Activated CD8-positive, alpha-beta T cell treated with anti-CD3 and anti-CD28 coated beads for 36 hours (primary cell): ENCODE measurements around the gene GPSM3. TPM values are rescaled to one million over a fixed set of nuclear protein-coding genes. Genes with fewer than 3 reads are reported as not detected.

Experiments
- ATAC-seq: fragments of 200-7000 bp; cut with Tn5 transposase; one replicate; pipeline ENCODE4 v1.10.0; 2021; ENCODE audit warnings: mild to moderate bottlenecking, moderate library complexity
- CTCF ChIA-PET: fragments of 350-600 bp; sonication (Branson Sonifier 250); formaldehyde crosslinking; loops from one replicate; lab custom pipeline; 2021; ENCODE audit warnings: antibody characterized with exemption; lab: Charles Lee
- POLR2A ChIA-PET: fragments of 350-600 bp; sonication (Branson Sonifier 250); formaldehyde crosslinking; loops from one replicate; lab custom pipeline; 2021; ENCODE audit warnings: antibody characterized with exemption; lab: Charles Lee
- DNase-seq: peaks from one replicate; pipeline ENCODE4 v3.0.0-alpha.2; 2020
- H3K27ac Mint-ChIP-seq: one replicate; pipeline ENCODE4 v1.8.0; 2021; ENCODE audit warnings: mild to moderate bottlenecking, mixed read lengths
- H3K27me3 Mint-ChIP-seq: one replicate; pipeline ENCODE4 v1.8.0; 2021; ENCODE audit warnings: mixed read lengths
- H3K36me3 Mint-ChIP-seq: one replicate; pipeline ENCODE4 v1.8.0; 2021; ENCODE audit warnings: low read depth, mixed read lengths
- H3K4me1 Mint-ChIP-seq: one replicate; pipeline ENCODE4 v1.8.0; 2021; ENCODE audit warnings: low read depth, mixed read lengths
- H3K4me3 Mint-ChIP-seq: one replicate; pipeline ENCODE4 v1.8.0; 2021; ENCODE audit warnings: mild to moderate bottlenecking, moderate library complexity, mixed read lengths
- H3K9me3 Mint-ChIP-seq: one replicate; pipeline ENCODE4 v1.8.0; 2021; ENCODE audit warnings: mixed read lengths
- CTCF ChIP-seq: fragments of 200-600 bp; IDR thresholded peaks from one replicate; pipeline ENCODE4 v1.8.0; 2022; ENCODE audit warnings: antibody characterized with exemption, mild to moderate bottlenecking
- intact Hi-C: fragments of 100-400 bp; cut with micrococcal nuclease; formaldehyde crosslinking; loops from one replicate; pipeline ENCODE4 v1.10.0; 2022
- total RNA-seq, 2 experiments: library from RNA; stranded (reverse); gene quantifications; one replicate each; pipeline ENCODE4 v1.2.3, GENCODE V29; 2021

GPSM3 gene
- total RNA-seq, 2 experiments from 2014 or later = 67.8 to 68.7 TPM

GRCh38 chr6:32156891-32157290, 35.6 kb downstream of the GPSM3 start:
- TF ChIP-seq CTCF = no peak
- ATAC-seq (no peak), DNase-seq (no peak)
- ChIA-PET POLR2A (interaction anchor here (0.5 kb wide), 1 partner anchor 569 kb away, joined by 3 read pairs; no protein-coding TSS in a partner anchor), CTCF (no interaction called here)
- H3K4me3 Mint-ChIP-seq = no peak overlapping the region
- no peaks in the 10 kb centered on the region for H3K9me3 Mint-ChIP-seq
- H3K27me3 Mint-ChIP-seq = no peaks in the 10 kb centered on the region
- no peak overlapping the region for H3K27ac Mint-ChIP-seq
- H3K4me1 Mint-ChIP-seq = peaks cover 26% of the 10 kb centered on the region
- intact Hi-C loops = loop anchor here (5.0 kb wide), 1 partner anchor 40 kb away; no protein-coding TSS in a partner anchor
- H3K36me3 Mint-ChIP-seq = peaks cover 16% of the 10 kb centered on the region

GRCh38 chr6:32154514-32155161, 37.8 kb downstream of the GPSM3 start:
- peak; percentile 70 for TF ChIP-seq CTCF
- peaks cover 10% of the 10 kb centered on the region for H3K27me3 Mint-ChIP-seq
- peaks cover 41% of the 10 kb centered on the region for H3K4me1 Mint-ChIP-seq
- peak; percentile 65 for ATAC-seq
- peak; percentile 81 for DNase-seq
- POLR2A ChIA-PET = interaction anchor here (0.7 to 0.9 kb wide), 4 partner anchors 11 to 35 kb away, joined by 3 to 4 read pairs (median 4); partner anchors contain the start of gene PBX2
- peak overlapping the region; percentile 85 for H3K4me3 Mint-ChIP-seq
- H3K9me3 Mint-ChIP-seq = no peaks in the 10 kb centered on the region
- intact Hi-C loops = loop anchor here (5.0 kb wide), 1 partner anchor 37 kb away; no protein-coding TSS in a partner anchor
- CTCF ChIA-PET = interaction anchor here (0.9 to 1.2 kb wide), 8 partner anchors 10 to 107 kb away, joined by 3 to 8 read pairs (median 3); partner anchors contain the start of genes ATF6B and EGFL8
- H3K36me3 Mint-ChIP-seq = peaks cover 15% of the 10 kb centered on the region
- H3K27ac Mint-ChIP-seq = peak overlapping the region; percentile 97

GRCh38 chr6:32153564-32154513, 38.6 kb downstream of the GPSM3 start, which contains the start of gene PPT2:
Gene PPT2 (plus strand): TSS chr6:32154141. CDS start chr6:32154595, 454 bp downstream.
- no peaks in the 10 kb centered on the region for H3K9me3 Mint-ChIP-seq
- intact Hi-C loops = no loop called here
- H3K4me3 Mint-ChIP-seq = peak within 1 kb of the TSS; percentile 85
- peak; percentile 95 for DNase-seq
- ChIA-PET POLR2A (interaction anchor here (0.9 kb wide), 1 partner anchor 12 kb away, joined by 3 read pairs; no protein-coding TSS in a partner anchor), CTCF (interaction anchor here (0.9 to 2.9 kb wide), 8 partner anchors 18 to 106 kb away, joined by 3 to 8 read pairs (median 3); partner anchors contain the start of genes ATF6B and FKBPL)
- peaks cover 45% of the 10 kb centered on the region for H3K4me1 Mint-ChIP-seq
- no peak for TF ChIP-seq CTCF
- peaks cover 13% of the 10 kb centered on the region for H3K27me3 Mint-ChIP-seq
- peak; percentile 84 for ATAC-seq
- H3K36me3 Mint-ChIP-seq = peaks cover 16% of the 10 kb centered on the region
- H3K27ac Mint-ChIP-seq = peak within 1 kb of the TSS; percentile 97

GRCh38 chr6:32152769-32153563, 39.5 kb downstream of the GPSM3 start:
- ChIA-PET CTCF (interaction anchor here (1.2 to 2.9 kb wide), 3 partner anchors 24 to 105 kb away, joined by 6 to 8 read pairs (median 6); partner anchors contain the start of genes ATF6B and FKBPL), POLR2A (interaction anchor here (0.6 to 1.0 kb wide), 2 partner anchors 17 to 1354 kb away, joined by 3 read pairs; no protein-coding TSS in a partner anchor)
- no peak for TF ChIP-seq CTCF
- Mint-ChIP-seq H3K4me3 (peak overlapping the region; percentile 85), H3K27me3 (peaks cover 19% of the 10 kb centered on the region), H3K9me3 (no peaks in the 10 kb centered on the region), H3K36me3 (peaks cover 13% of the 10 kb centered on the region), H3K4me1 (peaks cover 52% of the 10 kb centered on the region), H3K27ac (peak overlapping the region; percentile 97)
- ATAC-seq = no peak
- peak; percentile 28 for DNase-seq
- intact Hi-C loops = no loop called here
